PC-9 (cell line): ENCODE measurements around the gene FREM2. TPM values are rescaled to one million over a fixed set of nuclear protein-coding genes. Genes with fewer than 3 reads are reported as not detected.

Experiments
- BruUV-seq: library from RNA; stranded (reverse); fragments of 400-500 nt; replicated peaks from 2 replicates; lab custom pipeline; 2021; lab: Mats Ljungman, UMichigan
- CTCF ChIA-PET: fragments of 300-600 bp; sonication (Branson Sonifier 250); formaldehyde crosslinking; loops from one replicate; lab custom pipeline; 2022; ENCODE audit warnings: antibody characterized with exemption; lab: Charles Lee
- POLR2A ChIA-PET: fragments of 300-600 bp; sonication (Branson Sonifier 250); formaldehyde crosslinking; loops from one replicate; lab custom pipeline; 2022; ENCODE audit warnings: antibody characterized with exemption; ENCODE audit not compliant: unreplicated experiment; lab: Charles Lee
- DNase-seq, 2 experiments: peaks; one replicate each; pipeline versions ENCODE4 v3.0.0 to v3.0.0-alpha.2; 2015 to 2022; ENCODE audit warnings: mixed read lengths in 1 of 2
- H2AFZ ChIP-seq: fragments of 200-600 bp; sonication (generic); 2 replicates; pipeline ENCODE4 v1.8.1; 2017; ENCODE audit warnings: antibody characterized with exemption
- H3F3A ChIP-seq: fragments of 200-600 bp; sonication (generic); 2 replicates; pipeline ENCODE4 v1.8.1; 2017; ENCODE audit warnings: antibody characterized with exemption, mild to moderate bottlenecking, low read depth; ENCODE audit not compliant: insufficient read depth
- H3K27ac ChIP-seq: fragments of 200-600 bp; sonication (generic); 2 replicates; pipeline ENCODE4 v1.6.1; 2016; ENCODE audit warnings: mixed run types
- H3K27me3 ChIP-seq: fragments of 200-600 bp; sonication (generic); 2 replicates; pipeline ENCODE4 v1.6.1; 2016; ENCODE audit warnings: low read depth, mixed run types; ENCODE audit not compliant: insufficient read depth
- H3K36me3 ChIP-seq: fragments of 200-600 bp; sonication (generic); 2 replicates; pipeline ENCODE4 v1.6.1; 2016; ENCODE audit warnings: low read depth, mixed run types
- H3K4me1 ChIP-seq: fragments of 200-600 bp; sonication (generic); replicated peaks from 2 replicates; pipeline ENCODE4 v1.6.1; 2016; ENCODE audit warnings: mixed run types; ENCODE audit not compliant: insufficient read depth
- H3K4me2 ChIP-seq: fragments of 200-600 bp; sonication (generic); 2 replicates; pipeline ENCODE4 v1.6.1; 2017; ENCODE audit warnings: mixed run types
- H3K4me3 ChIP-seq: fragments of 200-600 bp; sonication (generic); 2 replicates; pipeline ENCODE4 v1.6.1; 2016; ENCODE audit warnings: mixed run types
- H3K79me2 ChIP-seq: fragments of 200-600 bp; sonication (generic); 2 replicates; pipeline ENCODE4 v1.6.1; 2017; ENCODE audit warnings: low read depth, mixed run types
- H3K9me2 ChIP-seq: fragments of 200-600 bp; sonication (generic); 2 replicates; pipeline ENCODE4 v1.8.1; 2017; ENCODE audit warnings: mild to moderate bottlenecking; ENCODE audit not compliant: insufficient read depth
- H3K9me3 ChIP-seq: fragments of 200-600 bp; sonication (generic); 2 replicates; pipeline ENCODE4 v1.8.1; 2016; ENCODE audit warnings: low read depth; ENCODE audit not compliant: insufficient read depth
- H4K20me1 ChIP-seq: fragments of 200-600 bp; sonication (generic); 2 replicates; pipeline ENCODE4 v1.8.1; 2017; ENCODE audit not compliant: insufficient read depth
- CTCF ChIP-seq: fragments of 200-600 bp; sonication (generic); conservative IDR thresholded peaks from 2 replicates; pipeline ENCODE4 v1.6.1; 2017; ENCODE audit warnings: mixed run types, antibody characterized with exemption, mild to moderate bottlenecking, moderate library complexity
- EZH2 ChIP-seq: fragments of 200-600 bp; sonication (generic); IDR thresholded peaks from 2 replicates; pipeline ENCODE4 v1.8.0; 2017; ENCODE audit warnings: antibody characterized with exemption, low read depth
- intact Hi-C: fragments of 100-400 bp; cut with micrococcal nuclease; formaldehyde crosslinking; loops from one replicate; pipeline ENCODE4 v1.10.0; 2022; ENCODE audit not compliant: unreplicated experiment
- total RNA-seq: library from RNA; stranded (reverse); gene quantifications from 2 replicates; pipeline ENCODE4 v1.2.3, GENCODE V29; 2021

FREM2 gene
- total RNA-seq, 1 experiment from 2014 or later = 0.65 TPM

- BruUV-seq = no TSS peak
- no peak overlapping the region for H3K27ac ChIP-seq
- no peaks in the 10 kb centered on the region for H3K79me2 ChIP-seq
- POLR2A ChIA-PET = no interaction called here
- no peaks in the 10 kb centered on the region for H3K36me3 ChIP-seq
- intact Hi-C loops = no loop called here
- no peak for DNase-seq
- H3K9me2 ChIP-seq = no peaks in the 10 kb centered on the region
- no peaks in the 10 kb centered on the region for H3K9me3 ChIP-seq
- CTCF ChIA-PET = no interaction called here
- TF ChIP-seq EZH2 = no peak
- TF ChIP-seq CTCF = no peak
- no peak overlapping the region for H3K4me3 ChIP-seq
- H3K27me3 ChIP-seq = no peaks in the 10 kb centered on the region
- H2AFZ ChIP-seq = no peak overlapping the region
- H3K4me2 ChIP-seq = no peak overlapping the region
- H3K4me1 ChIP-seq = no peaks in the 10 kb centered on the region
- no peaks in the 10 kb centered on the region for H4K20me1 ChIP-seq
- H3F3A ChIP-seq = no peaks in the 10 kb centered on the region
Observed at GRCh38 chr13:38787550-38787949, 100.7 kb downstream of the FREM2 start.

GRCh38 chr13:38796890-38797289 lies 110.0 kb downstream of the FREM2 start:
- Histone ChIP-seq H3K4me2 (no peak overlapping the region), H3K9me2 (no peaks in the 10 kb centered on the region), H3K27ac (no peak overlapping the region), H3K36me3 (no peaks in the 10 kb centered on the region), H3K4me1 (no peaks in the 10 kb centered on the region), H3K9me3 (no peaks in the 10 kb centered on the region), H4K20me1 (no peaks in the 10 kb centered on the region), H3K4me3 (no peak overlapping the region), H3F3A (no peaks in the 10 kb centered on the region; the same call in 1 of the 2 replicates), H3K27me3 (no peaks in the 10 kb centered on the region), H3K79me2 (no peaks in the 10 kb centered on the region), H2AFZ (no peak overlapping the region)
- intact Hi-C loops = no loop called here
- TF ChIP-seq CTCF = no peak
- no peak for TF ChIP-seq EZH2
- BruUV-seq = no TSS peak
- no peak for DNase-seq
- ChIA-PET POLR2A (no interaction called here), CTCF (no interaction called here)

- Histone ChIP-seq H3K27ac (no peak overlapping the region), H3F3A (no peaks in the 10 kb centered on the region; the same call in 1 of the 2 replicates), H3K4me1 (no peaks in the 10 kb centered on the region), H3K9me3 (no peaks in the 10 kb centered on the region), H3K36me3 (no peaks in the 10 kb centered on the region), H3K9me2 (no peaks in the 10 kb centered on the region), H4K20me1 (no peaks in the 10 kb centered on the region), H3K4me2 (no peak overlapping the region), H2AFZ (no peak overlapping the region), H3K27me3 (no peaks in the 10 kb centered on the region), H3K79me2 (no peaks in the 10 kb centered on the region), H3K4me3 (no peak overlapping the region)
- intact Hi-C loops = no loop called here
- POLR2A ChIA-PET = no interaction called here
- BruUV-seq = no TSS peak
- TF ChIP-seq EZH2 = no peak
- no peak for TF ChIP-seq CTCF
- no peak for DNase-seq
- CTCF ChIA-PET = no interaction called here
Observed at GRCh38 chr13:38803531-38803930, 116.7 kb downstream of the FREM2 start.
